Right cardiac atrium (tissue), 5 donors: Measurements from ENCODE around the gene FECH. TPM values are rescaled to one million over a fixed set of nuclear protein-coding genes. Genes with fewer than 3 reads are reported as not detected.

ENCODE experiments used
- ATAC-seq, 2 donors: fragments of 200-7000 bp; cut with Tn5 transposase; one replicate each; pipeline versions ENCODE4 v1.8.0 to v1.9.1; 2020; ENCODE audit warnings: moderate library complexity in 2 of 2, mild to moderate bottlenecking in 1 of 2
- DNase-seq, 3 donors: peaks; one replicate each; pipeline ENCODE4 v3.0.0-alpha.2; 2020
- H3K27ac ChIP-seq: one replicate; pipeline ENCODE4 v1.5.1; 2013; ENCODE audit warnings: mild to moderate bottlenecking, low read length, control low read depth, moderate library complexity
- H3K27me3 ChIP-seq: one replicate; pipeline ENCODE4 v1.6.1; 2013; ENCODE audit not compliant: control insufficient read depth, insufficient read depth
- H3K4me1 ChIP-seq: one replicate; pipeline ENCODE4 v1.6.1; 2013; ENCODE audit warnings: low read length; ENCODE audit not compliant: control insufficient read depth, insufficient read depth
- H3K4me3 ChIP-seq: one replicate; pipeline ENCODE4 v1.5.1; 2013; ENCODE audit warnings: low read length, control low read depth
- H3K9me3 ChIP-seq: one replicate; pipeline ENCODE4 v1.6.1; 2013; ENCODE audit warnings: low read length; ENCODE audit not compliant: control insufficient read depth
- WGBS: extraction: QIAGEN DNeasy Blood & Tissue Kit; methylation state at CpG from one replicate; pipeline ENCODE4 v1.1.7; 2013; 5-methylcytosine and 5-hydroxymethylcytosine counted together
- intact Hi-C, 4 donors: fragments of 100-400 bp; cut with DNase I; formaldehyde crosslinking; loops; one replicate each; pipeline versions ENCODE4 v1.11.0 to v1.14.0; 2022 to 2023
- polyA plus RNA-seq: library from polyadenylated mRNA; stranded (reverse); fragments of 200-250 nt; gene quantifications from one replicate; pipeline ENCODE4 v1.2.3, GENCODE V29; 2013
- total RNA-seq, 4 donors: library from RNA; stranded (reverse); fragmentation: NEBNext Ultra II Directional; extraction: Animal tissue kit (Norgen Biotek cat#: 25700); gene quantifications; one replicate each; pipeline ENCODE4 v1.2.1, GENCODE V29; 2021
- donor health status: healthy with polysubstance abuse.
- donor health status: DM: no; HTN: yes; CAD: no.
- donor health status: DM: no; HTN: no; CAD: no.
- donor health status: DM: no; HTN: yes; CAD: no; lungs with severe emphysema.
- donor health status: DM: yes; HTN: yes; CAD: no.

Gene FECH
- total and polyA plus RNA-seq, 5 donors = 7.6 to 30.6 (median 23.1) TPM

DNA sequence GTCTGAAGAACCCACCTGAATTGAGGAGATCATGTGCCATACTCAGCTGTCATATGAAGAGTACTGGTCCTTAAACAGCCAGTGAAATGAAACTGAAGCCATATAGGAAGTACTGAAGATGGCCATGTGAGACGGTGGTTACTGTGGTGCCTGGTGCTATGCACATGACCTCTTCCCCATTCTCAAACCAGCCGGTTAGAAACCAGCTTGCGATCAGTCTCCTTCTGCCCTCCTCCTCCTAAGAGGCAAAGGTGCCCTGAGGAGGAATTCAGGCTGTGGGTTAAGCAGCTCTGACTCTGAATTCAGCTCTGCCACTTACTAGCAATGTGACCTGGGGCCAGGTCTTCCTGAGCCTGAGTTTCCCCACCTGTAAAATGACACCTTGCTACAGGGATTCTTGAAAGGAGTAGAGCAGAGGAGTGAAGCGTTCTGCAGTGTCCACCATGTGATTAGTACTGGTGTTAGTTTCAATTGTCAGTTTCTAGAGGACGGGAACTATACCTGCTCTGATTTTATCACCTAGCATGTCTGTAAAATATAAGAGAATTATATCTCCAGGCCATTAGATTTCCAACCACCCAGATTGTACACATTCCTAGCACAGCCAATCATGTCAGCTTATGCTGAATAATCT, 5.1 kb downstream of the FECH start:
- DNase-seq = no peak

DNA sequence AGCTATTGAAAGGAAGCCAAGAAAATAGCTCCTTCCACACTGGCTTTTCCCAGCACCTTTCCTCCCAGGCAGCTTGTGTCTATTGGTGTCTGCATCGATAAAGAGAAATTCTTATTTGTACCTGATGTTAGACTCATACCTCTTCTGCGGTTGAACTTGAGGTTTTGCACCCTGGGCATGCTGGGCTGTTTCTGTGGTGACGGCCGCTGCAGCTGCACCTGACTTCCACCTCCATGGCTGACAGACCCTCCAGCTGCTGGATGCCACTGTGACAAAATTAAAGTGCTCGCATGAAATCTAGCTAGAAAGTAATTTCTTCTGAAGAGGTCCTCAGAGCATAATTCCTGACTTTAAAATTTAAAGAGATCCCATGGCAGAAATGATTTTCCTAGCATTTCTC, 6.6 kb downstream of the FECH start:
- intact Hi-C loops = no loop called here
- no peaks in the 10 kb centered on the region for H3K9me3 ChIP-seq
- no peaks in the 10 kb centered on the region for H3K4me1 ChIP-seq
- ATAC-seq = no peak
- H3K4me3 ChIP-seq = no peak overlapping the region
- 87% methylated on average over 5 of the region's 5 CpGs for WGBS
- DNase-seq = no peak
- H3K27me3 ChIP-seq = no peaks in the 10 kb centered on the region
- no peak overlapping the region for H3K27ac ChIP-seq

More for the DNA sequence above, 5.1 kb downstream of the FECH start:
- WGBS = 83% methylated on average over 5 of the region's 5 CpGs
- ATAC-seq = peak in 1 of 2 donors; percentile 34
- peaks cover 3% of the 10 kb centered on the region for H3K4me1 ChIP-seq
- no peaks in the 10 kb centered on the region for H3K27me3 ChIP-seq
- no peak overlapping the region for H3K4me3 ChIP-seq
- H3K27ac ChIP-seq = no peak overlapping the region
- no peaks in the 10 kb centered on the region for H3K9me3 ChIP-seq
- intact Hi-C loops = no loop called here

DNA sequence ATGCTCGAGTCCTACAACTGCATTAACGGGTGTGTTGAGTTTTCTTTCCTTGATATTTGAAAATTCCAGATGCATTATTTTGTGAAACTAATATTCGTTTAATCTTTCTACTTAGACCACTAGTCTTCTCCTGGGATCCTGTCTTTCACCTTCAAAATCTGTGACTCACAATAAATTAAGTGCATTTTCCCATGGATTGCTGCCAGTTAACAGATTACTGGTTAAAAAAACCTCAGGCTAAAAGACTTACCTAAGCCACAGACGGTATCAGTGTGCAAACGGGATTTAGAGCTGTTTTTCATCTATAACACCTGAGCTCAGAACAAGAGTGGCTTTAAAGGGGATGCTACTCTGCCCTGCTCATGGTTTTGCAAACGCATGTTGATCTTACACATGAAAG, 10.2 kb downstream of the FECH start:
- WGBS = 84% methylated on average over 6 of the region's 6 CpGs
- Histone ChIP-seq H3K27me3 (no peaks in the 10 kb centered on the region), H3K27ac (no peak overlapping the region), H3K9me3 (no peaks in the 10 kb centered on the region), H3K4me3 (no peak overlapping the region), H3K4me1 (no peaks in the 10 kb centered on the region)
- intact Hi-C loops = no loop called here
- DNase-seq = no peak
- no peak for ATAC-seq

DNA sequence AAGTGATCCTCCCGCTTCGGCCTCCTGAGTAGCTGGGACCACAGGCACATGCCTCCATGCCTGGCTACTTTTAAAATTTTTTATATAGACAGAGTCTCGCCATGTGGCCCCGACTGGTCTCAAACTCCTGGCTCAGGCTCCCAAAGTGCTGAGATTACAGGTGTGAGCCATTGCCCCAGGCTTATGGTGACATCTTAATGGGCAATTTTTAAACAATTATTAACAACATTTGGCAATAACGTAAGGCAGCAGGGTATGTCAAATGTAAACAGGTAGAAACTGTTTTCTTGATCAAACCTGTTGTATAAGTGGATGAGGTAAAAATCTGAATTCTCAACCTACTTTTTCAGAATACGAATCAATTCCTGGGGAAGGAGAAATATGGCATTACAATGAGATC, 11.0 kb downstream of the FECH start:
- Histone ChIP-seq H3K4me3 (no peak overlapping the region), H3K27ac (no peak overlapping the region), H3K9me3 (no peaks in the 10 kb centered on the region), H3K4me1 (no peaks in the 10 kb centered on the region), H3K27me3 (no peaks in the 10 kb centered on the region)
- ATAC-seq (no peak), DNase-seq (no peak)
- intact Hi-C loops = no loop called here
- WGBS = 81% methylated on average over 6 of the region's 6 CpGs

DNA sequence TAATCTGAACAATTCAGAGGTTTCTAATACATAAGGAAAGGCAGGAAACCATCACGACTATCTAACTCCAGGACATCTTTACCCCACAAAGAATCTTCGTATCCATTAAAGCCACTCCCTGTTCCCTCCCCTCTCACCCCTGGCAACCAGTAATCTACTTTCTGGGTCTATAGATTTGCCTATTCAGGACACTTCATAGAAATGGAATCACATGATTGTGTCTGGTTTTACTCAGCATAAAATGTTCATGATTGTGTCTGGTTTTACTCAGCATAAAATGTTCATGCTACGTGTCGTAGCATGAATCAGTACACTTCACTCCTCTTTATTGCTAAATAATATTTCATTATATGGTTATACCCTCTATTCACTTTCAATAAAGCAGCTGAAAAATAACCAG, 11.6 kb downstream of the FECH start:
- Histone ChIP-seq H3K27me3 (no peaks in the 10 kb centered on the region), H3K4me1 (no peaks in the 10 kb centered on the region), H3K27ac (no peak overlapping the region), H3K4me3 (no peak overlapping the region), H3K9me3 (no peaks in the 10 kb centered on the region)
- no peak for ATAC-seq
- intact Hi-C loops = no loop called here
- WGBS = 65% methylated on average over 4 of the region's 4 CpGs
- no peak for DNase-seq

DNA sequence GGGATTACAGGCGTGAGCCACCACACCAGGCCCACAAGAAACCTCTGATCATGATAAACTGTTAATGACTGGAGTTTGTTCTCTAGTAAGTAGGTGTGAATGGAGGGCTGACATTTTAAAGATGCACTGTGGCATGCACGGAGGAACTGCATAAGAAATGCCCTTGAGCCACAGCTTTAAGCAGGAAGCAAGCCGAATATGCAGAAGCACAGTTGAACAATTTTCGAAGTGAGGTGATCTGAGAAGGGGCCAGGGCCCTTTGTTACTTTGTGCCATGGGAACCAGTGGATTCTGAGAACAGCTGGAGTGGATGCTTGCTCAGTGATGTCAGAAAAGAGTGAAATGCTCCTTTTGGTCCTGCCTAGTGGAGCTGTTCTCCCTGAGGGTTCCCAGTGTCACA, 16.3 kb downstream of the FECH start:
- Histone ChIP-seq H3K27ac (no peak overlapping the region), H3K4me3 (no peak overlapping the region), H3K27me3 (no peaks in the 10 kb centered on the region), H3K4me1 (no peaks in the 10 kb centered on the region), H3K9me3 (no peaks in the 10 kb centered on the region)
- ATAC-seq = no peak
- 89% methylated on average over 4 of the region's 4 CpGs for WGBS
- intact Hi-C loops = no loop called here
- DNase-seq = no peak

DNA sequence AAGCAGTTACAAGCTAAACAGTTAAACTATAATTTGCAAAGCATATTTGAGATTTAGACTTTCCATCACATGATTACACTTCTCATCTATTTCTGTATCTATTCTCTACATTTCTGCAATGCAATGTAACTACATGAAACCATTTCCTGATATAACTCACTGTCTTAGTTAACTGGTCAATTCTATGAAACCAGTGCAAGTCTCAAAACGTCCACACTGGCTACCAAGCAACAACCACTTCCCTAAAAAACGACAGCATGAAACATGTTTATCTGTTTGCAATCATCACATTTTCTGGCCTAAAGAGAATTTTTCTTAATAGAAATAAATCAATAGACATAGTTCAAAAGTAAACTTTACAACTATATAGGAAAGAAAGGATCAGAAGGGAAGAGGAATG, 17.4 kb downstream of the FECH start:
- intact Hi-C loops = loop anchor here in 1 of 4 donors (10.0 kb wide), 1 partner anchor 824 kb away; no protein-coding TSS in a partner anchor
- Histone ChIP-seq H3K4me3 (no peak overlapping the region), H3K27ac (no peak overlapping the region), H3K4me1 (no peaks in the 10 kb centered on the region), H3K27me3 (no peaks in the 10 kb centered on the region), H3K9me3 (no peaks in the 10 kb centered on the region)
- WGBS = 54% methylated on average over 2 of the region's 2 CpGs
- DNase-seq (no peak), ATAC-seq (no peak)

DNA sequence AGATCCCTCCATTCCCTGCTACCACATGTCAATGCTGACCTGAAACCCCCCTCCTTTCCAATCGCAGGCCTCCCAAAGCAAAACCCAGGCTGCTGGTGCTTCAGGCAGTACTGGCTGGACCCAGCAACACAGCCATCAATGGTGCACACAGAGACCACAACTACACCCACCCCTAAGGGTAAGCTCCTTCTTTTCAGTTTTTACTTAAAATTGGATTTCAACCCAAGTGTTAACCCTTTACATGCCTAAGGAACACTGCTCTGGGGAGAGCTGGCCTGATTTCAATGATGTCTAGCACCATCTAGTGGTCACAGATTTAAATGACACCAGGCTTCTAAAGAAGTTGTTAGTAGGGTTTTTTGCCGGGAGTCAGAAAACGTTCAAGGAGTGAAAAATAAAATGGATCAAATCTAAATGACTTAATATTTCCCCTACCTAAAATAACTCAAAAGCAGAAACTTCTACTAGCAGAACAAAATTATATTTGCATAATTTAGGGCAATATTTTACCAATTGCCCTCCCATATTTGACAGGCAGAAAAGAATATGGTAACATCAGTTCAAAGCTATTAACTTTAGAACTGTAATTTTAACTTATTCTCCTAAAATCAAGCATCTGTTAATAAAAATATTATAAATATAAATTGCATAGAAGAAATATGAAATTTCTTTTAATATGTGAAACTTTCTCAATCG, 24.6 kb downstream of the FECH start:
- Histone ChIP-seq H3K27ac (no peak overlapping the region), H3K4me3 (no peak overlapping the region), H3K4me1 (no peaks in the 10 kb centered on the region), H3K27me3 (no peaks in the 10 kb centered on the region), H3K9me3 (no peaks in the 10 kb centered on the region)
- DNase-seq (no peak), ATAC-seq (peak in 1 of 2 donors; percentile 39)
- intact Hi-C loops = loop anchor here in 1 of 4 donors (10.0 kb wide), 1 partner anchor 817 kb away; no protein-coding TSS in a partner anchor
- 41% methylated on average over 4 of the region's 4 CpGs for WGBS

DNA sequence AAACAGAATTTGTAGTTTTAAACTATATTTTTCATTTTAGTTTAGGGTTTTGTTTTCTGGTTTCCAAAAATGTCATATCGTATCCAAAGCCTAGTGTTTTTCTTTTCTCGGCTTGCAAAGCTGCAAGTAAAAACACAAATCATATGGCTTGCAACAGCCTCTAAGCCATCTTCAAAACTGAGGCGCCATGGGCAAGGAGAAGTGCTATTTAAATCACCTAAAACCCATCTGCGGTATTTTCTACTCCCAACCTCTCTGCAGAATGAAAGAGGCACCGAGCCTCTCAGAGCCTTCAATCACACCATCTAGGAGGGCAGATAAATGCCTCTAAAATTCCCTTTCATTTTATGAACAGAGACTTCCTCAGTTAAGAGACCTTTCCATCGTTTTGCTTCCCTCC, 25.2 kb downstream of the FECH start:
- no peak for ATAC-seq
- 84% methylated on average over 6 of the region's 6 CpGs for WGBS
- Histone ChIP-seq H3K27ac (no peak overlapping the region), H3K4me1 (no peaks in the 10 kb centered on the region), H3K4me3 (no peak overlapping the region), H3K27me3 (no peaks in the 10 kb centered on the region), H3K9me3 (no peaks in the 10 kb centered on the region)
- intact Hi-C loops = loop anchor here in 1 of 4 donors (10.0 kb wide), 1 partner anchor 816 kb away; no protein-coding TSS in a partner anchor
- DNase-seq = no peak

DNA sequence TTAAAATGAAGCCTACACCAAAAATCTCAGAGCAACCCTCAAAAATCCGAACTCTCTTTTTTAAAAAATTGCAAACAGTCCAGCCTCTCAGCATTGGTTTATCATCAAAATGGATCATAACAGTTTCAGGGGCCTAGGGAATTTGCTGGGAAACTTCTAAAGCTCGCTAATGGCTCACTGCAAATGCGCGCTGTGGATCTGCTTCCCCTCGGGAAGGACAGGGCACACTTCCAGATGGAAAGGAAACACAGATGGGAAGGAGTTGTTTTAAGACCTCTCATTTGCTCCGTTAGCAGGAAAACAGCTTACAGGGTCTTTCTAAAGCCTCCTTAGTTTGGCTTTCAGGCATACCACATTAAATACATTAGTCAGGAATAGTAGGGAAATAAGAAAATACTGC, 27.2 kb downstream of the FECH start:
- WGBS = 45% methylated on average over 6 of the region's 6 CpGs

DNA sequence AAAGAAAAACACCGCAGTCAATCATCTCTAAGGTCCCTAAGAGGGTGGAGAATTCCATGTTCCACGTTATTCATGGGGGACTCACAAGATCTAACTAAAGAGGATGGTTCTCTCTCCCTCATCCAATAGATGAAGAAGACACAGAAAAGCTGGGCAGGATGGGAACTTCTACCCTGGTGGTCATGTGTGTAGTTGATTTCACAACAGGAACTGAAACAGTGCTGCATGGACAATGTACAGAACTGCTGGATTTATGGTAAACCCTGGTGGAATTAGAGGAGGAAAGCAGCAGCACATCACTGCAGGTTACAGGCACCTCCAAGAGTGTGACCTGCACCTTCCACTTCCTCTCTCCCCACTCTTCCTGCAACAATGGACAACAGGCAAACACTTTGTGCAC, 31.4 kb downstream of the FECH start:
- WGBS = 90% methylated on average over 2 of the region's 2 CpGs
- intact Hi-C loops = loop anchor here in 1 of 4 donors (10.0 kb wide), 1 partner anchor 810 kb away; no protein-coding TSS in a partner anchor
- no peaks in the 10 kb centered on the region for H3K4me1 ChIP-seq

More for the DNA sequence above, 27.2 kb downstream of the FECH start:
- no peaks in the 10 kb centered on the region for H3K9me3 ChIP-seq
- no peak overlapping the region for H3K27ac ChIP-seq
- no peaks in the 10 kb centered on the region for H3K27me3 ChIP-seq
- H3K4me1 ChIP-seq = no peaks in the 10 kb centered on the region
- ATAC-seq = peak; percentile 44 to 53
- no peak overlapping the region for H3K4me3 ChIP-seq
- DNase-seq = peak in 1 of 3 donors; percentile 32
- intact Hi-C loops = loop anchor here in 1 of 4 donors (10.0 kb wide), 1 partner anchor 815 kb away; no protein-coding TSS in a partner anchor

More for the DNA sequence above, 31.4 kb downstream of the FECH start:
- H3K9me3 ChIP-seq = no peaks in the 10 kb centered on the region
- no peak overlapping the region for H3K27ac ChIP-seq
- no peak overlapping the region for H3K4me3 ChIP-seq
- H3K27me3 ChIP-seq = no peaks in the 10 kb centered on the region
- DNase-seq = no peak
- ATAC-seq = no peak
